Mononuclear cell (primary cell): ENCODE results near the gene PGK2. TPM values are rescaled to one million over a fixed set of nuclear protein-coding genes. Genes with fewer than 3 reads are reported as not detected.
"Not testable (repeated sequence)": the region's sequence is repeated elsewhere in the genome, so short reads cannot be mapped to it uniquely, and the experiment has no call there.

Source experiments
- H3K27me3 ChIP-seq: 2 replicates; pipeline ENCODE4 v1.6.0; 2011; ENCODE audit warnings: low read length, control low read depth; ENCODE audit not compliant: insufficient read depth
- H3K4me1 ChIP-seq: 2 replicates; pipeline ENCODE4 v1.5.1; 2011; ENCODE audit warnings: mild to moderate bottlenecking, low read length, control low read depth; ENCODE audit not compliant: insufficient read depth
- H3K4me3 ChIP-seq: 2 replicates; pipeline ENCODE4 v1.5.1; 2011; ENCODE audit warnings: mild to moderate bottlenecking, low read length, moderate library complexity
- H3K9me3 ChIP-seq: 2 replicates; pipeline ENCODE4 v1.5.1; 2011; ENCODE audit warnings: low read depth, mild to moderate bottlenecking, control low read depth, low read length
- total RNA-seq: library from RNA; depleted of rRNA; stranded (reverse); fragments of >200 nt; gene quantifications from one replicate; pipeline ENCODE4 v1.2.3, GENCODE V29; 2012

The PGK2 gene
- total RNA-seq, result not detected

DNA sequence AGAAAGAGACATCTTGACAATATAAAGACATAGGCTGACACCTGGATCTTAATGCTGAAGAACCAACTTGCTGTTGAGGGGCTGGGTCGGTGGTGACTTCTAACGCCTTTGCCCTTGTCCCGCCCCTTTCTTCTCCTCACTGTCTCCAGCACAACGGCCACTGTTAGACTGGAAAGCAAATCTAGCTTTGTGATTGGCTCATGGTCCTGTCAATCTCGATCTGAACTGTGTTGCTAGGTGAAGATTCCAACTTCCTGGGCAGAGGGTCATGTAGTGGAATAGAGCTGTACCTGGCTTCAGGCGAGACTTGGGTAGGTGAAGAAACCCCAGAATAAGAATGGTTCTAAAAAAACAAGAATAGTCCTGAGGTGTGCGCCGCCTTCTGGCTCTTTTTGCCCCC lies at the start of gene PGK2:
Gene PGK2 (minus strand): TSS at position 110 of the 400 bp plus-strand sequence. CDS start 98 bp downstream, at position 12.
- H3K9me3 ChIP-seq, result no peaks in the 10 kb centered on the region
- H3K4me3 ChIP-seq, result no peak within 1 kb of the TSS
- H3K27me3 ChIP-seq, result no peaks in the 10 kb centered on the region
- H3K4me1 ChIP-seq, result no peaks in the 10 kb centered on the region

GRCh38 chr6:49835140-49835539 lies 48.1 kb upstream of the PGK2 start:
- no peaks in the 10 kb centered on the region for H3K9me3 ChIP-seq
- no peaks in the 10 kb centered on the region for H3K4me1 ChIP-seq
- no peak overlapping the region for H3K4me3 ChIP-seq
- no peaks in the 10 kb centered on the region for H3K27me3 ChIP-seq

GRCh38 chr6:49833386-49833785 lies 46.3 kb upstream of the PGK2 start:
- no peaks in the 10 kb centered on the region for H3K9me3 ChIP-seq
- H3K4me3 ChIP-seq, result no peak overlapping the region
- no peaks in the 10 kb centered on the region for H3K27me3 ChIP-seq

DNA sequence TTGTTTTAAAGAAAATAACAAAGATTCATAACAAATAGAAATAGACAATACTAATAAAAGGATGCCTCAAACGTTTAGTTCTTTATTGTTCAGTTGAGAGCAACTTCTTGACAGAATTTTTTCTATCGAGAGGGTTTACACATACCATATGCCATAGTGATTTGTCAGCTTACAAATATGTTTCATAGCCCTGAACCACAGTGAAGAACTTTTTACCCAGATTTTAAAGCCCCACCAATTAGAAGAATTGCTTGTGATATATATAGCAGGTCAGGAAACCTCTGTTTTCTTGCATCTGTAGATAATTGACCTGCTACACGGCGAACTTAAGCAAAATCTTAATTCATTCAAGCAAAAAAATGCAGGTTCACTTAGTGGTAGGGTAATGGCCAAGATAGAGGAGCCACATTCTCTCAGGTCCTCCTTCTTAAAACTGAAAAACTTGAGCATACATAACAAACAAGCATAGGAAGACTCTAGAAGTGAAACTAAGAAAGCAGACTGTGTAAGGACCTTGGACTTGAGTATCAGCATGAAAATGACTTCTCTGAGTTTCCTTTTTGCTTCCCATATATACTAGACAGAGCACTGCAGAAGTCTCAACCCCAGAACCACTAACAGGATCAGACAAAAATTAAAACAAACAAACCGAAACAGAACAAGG lies 39.8 kb upstream of the PGK2 start:
- Histone ChIP-seq H3K4me1 (no peaks in the 10 kb centered on the region), H3K4me3 (no peak overlapping the region), H3K9me3 (no peaks in the 10 kb centered on the region), H3K27me3 (no peaks in the 10 kb centered on the region)

More at GRCh38 chr6:49833386-49833785, 46.3 kb upstream of the PGK2 start:
- H3K4me1 ChIP-seq, result no peaks in the 10 kb centered on the region

- Histone ChIP-seq H3K27me3 (no peaks in the 10 kb centered on the region), H3K4me1 (no peaks in the 10 kb centered on the region), H3K9me3 (no peaks in the 10 kb centered on the region), H3K4me3 (no peak overlapping the region)
These were observed 28.1 kb upstream of the PGK2 start for GRCh38 chr6:49815166-49815565.

DNA sequence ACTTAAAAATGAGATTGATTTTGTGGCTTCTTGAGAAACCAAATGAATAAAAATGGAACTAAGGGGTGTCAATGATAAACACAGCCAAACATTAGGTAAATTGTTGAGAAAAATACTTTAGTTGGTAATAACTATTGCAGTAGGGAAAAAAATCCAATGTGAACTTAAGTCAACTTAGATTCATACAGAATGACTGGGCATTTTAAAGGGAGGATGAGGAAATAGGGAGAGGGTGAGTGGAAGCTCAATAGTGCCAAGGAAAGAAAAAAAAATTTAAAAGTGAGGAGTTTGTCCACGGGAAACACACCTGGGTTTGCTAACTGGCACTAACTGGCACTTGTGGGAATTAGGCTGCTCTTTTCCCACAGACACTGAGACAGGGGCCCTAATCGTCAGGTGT lies 26.2 kb upstream of the PGK2 start:
- no peaks in the 10 kb centered on the region for H3K4me1 ChIP-seq
- H3K27me3 ChIP-seq, result no peaks in the 10 kb centered on the region
- no peaks in the 10 kb centered on the region for H3K9me3 ChIP-seq
- no peak overlapping the region for H3K4me3 ChIP-seq

- H3K9me3 ChIP-seq, result no peaks in the 10 kb centered on the region
- H3K27me3 ChIP-seq, result no peaks in the 10 kb centered on the region
- no peak overlapping the region for H3K4me3 ChIP-seq
- H3K4me1 ChIP-seq, result no peaks in the 10 kb centered on the region
These were observed 19.1 kb upstream of the PGK2 start for GRCh38 chr6:49806145-49806544.

GRCh38 chr6:49805246-49805645 lies 18.2 kb upstream of the PGK2 start:
- Histone ChIP-seq H3K27me3 (no peaks in the 10 kb centered on the region), H3K4me1 (no peaks in the 10 kb centered on the region), H3K4me3 (no peak overlapping the region), H3K9me3 (no peaks in the 10 kb centered on the region)

GRCh38 chr6:49801525-49801924 lies 14.4 kb upstream of the PGK2 start:
- H3K4me3 ChIP-seq, result no peak overlapping the region
- H3K27me3 ChIP-seq, result no peaks in the 10 kb centered on the region
- no peaks in the 10 kb centered on the region for H3K9me3 ChIP-seq
- H3K4me1 ChIP-seq, result no peaks in the 10 kb centered on the region

DNA sequence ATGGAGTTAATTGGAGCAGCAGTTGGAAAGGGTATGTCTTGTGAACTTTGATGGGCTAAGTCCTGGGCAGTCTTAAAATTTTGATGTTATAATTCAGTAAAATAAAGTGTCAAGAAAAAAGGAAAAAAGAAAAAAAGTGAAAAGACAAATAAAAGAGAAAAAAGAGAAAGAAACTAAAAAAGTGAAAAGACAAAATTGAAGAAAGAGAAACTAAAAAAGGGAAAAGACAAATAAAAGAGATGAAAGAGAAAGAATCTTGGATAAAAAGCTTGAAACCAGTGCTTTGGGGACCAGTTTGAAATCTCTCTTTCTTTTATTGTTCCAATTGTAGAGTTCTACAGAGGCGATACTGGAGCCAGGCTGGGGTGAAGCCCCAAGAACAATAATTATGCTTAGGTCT lies 12.0 kb upstream of the PGK2 start:
- Histone ChIP-seq H3K27me3 (no peaks in the 10 kb centered on the region), H3K9me3 (no peaks in the 10 kb centered on the region), H3K4me3 (no peak overlapping the region), H3K4me1 (no peaks in the 10 kb centered on the region)

DNA sequence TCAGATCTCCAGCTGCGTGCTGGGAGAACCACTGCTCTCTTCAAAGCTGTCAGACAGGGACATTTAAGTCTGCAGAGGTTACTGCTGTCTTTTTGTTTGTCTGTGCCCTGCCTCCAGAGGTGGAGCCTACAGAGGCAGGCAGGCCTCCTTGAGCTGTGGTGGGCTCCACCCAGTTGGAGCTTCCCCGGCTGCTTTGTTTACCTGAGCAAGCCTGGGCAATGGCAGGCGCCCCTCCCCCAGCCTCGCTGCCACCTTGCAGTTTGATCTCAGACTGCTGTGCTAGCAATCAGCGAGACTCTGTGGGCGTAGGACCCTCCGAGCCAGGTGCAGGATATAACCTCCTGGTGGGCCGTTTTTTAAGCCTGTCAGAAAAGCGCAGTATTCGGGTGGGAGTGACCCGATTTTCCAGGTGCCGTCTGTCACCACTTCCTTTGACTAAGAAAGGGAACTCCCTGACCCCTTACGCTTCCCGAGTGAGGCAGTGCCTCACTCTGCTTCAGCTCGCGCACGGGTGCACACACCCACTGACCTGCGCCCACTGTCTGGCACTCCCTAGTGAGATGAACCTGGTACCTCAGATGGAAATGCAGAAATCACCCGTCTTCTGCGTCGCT lies 9.9 kb upstream of the PGK2 start:
- not testable (repeated sequence) for H3K9me3 ChIP-seq, H3K4me3 ChIP-seq, H3K27me3 ChIP-seq, H3K4me1 ChIP-seq

DNA sequence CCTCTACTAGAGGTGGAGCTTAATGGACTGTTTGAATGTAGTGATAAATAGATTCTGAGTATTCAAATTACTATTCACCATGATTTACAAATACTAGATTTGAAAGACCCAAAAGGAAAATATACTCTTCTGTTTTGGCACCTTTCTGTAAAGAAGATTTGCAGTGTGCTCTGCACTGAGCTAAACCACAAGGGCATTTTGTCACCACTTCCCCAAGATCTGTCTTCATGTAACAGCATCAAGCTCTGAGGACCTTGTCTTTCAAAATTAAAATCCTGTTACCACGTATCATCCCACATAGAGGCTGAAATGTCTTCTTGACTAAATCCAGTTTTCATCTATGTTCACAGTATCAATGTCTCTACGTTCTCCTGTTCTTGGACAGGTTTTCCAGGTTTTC lies 3.3 kb upstream of the PGK2 start:
- Histone ChIP-seq H3K9me3 (no peaks in the 10 kb centered on the region), H3K27me3 (no peaks in the 10 kb centered on the region), H3K4me1 (no peaks in the 10 kb centered on the region), H3K4me3 (no peak overlapping the region)

- H3K9me3 ChIP-seq, result no peaks in the 10 kb centered on the region
- no peaks in the 10 kb centered on the region for H3K4me1 ChIP-seq
- no peaks in the 10 kb centered on the region for H3K27me3 ChIP-seq
These were observed 2.8 kb downstream of the PGK2 start for GRCh38 chr6:49784272-49784671.

DNA sequence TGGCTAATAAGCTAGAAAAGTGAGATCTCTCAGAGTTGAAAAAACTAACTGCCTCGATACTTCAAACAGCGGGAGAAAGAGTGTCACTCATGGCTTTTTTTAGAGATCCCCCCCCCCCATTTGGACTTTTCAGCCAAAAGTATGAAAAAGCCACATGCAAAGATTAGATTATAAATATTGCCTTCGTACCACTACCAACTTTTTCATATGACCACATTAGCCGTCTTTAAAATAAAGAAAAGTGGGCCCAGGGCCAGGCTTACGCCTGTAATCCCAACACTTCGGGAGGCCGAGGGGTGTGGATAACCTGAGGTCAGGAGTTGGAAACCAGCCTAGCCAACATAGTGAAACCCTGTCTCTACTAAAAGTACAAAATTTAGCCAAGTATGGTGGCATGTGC lies 4.4 kb downstream of the PGK2 start:
- no peaks in the 10 kb centered on the region for H3K9me3 ChIP-seq
- no peaks in the 10 kb centered on the region for H3K4me1 ChIP-seq
- no peak overlapping the region for H3K4me3 ChIP-seq
- H3K27me3 ChIP-seq, result no peaks in the 10 kb centered on the region

More at GRCh38 chr6:49784272-49784671, 2.8 kb downstream of the PGK2 start:
- no peak overlapping the region for H3K4me3 ChIP-seq

DNA sequence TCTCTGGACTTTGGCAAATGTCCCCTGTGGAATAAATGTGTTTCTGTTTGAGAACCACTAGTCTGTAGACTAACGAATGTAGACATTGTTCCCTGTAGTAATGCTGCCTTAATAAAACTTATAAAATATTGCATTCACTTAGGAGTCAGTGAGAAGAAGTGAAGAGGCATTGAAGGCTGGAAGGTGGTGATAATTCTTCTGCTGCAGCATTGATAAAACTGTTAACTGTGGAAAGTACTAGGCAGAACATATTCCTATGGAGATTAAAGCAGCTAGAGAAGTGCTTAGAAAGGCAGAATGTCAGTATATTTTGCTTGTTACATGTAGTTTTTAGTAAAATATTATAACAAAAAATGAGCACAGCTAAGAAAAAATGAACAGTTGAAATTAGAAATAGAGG lies 4.8 kb downstream of the PGK2 start:
- Histone ChIP-seq H3K4me3 (no peak overlapping the region), H3K9me3 (no peaks in the 10 kb centered on the region), H3K4me1 (no peaks in the 10 kb centered on the region), H3K27me3 (no peaks in the 10 kb centered on the region)

DNA sequence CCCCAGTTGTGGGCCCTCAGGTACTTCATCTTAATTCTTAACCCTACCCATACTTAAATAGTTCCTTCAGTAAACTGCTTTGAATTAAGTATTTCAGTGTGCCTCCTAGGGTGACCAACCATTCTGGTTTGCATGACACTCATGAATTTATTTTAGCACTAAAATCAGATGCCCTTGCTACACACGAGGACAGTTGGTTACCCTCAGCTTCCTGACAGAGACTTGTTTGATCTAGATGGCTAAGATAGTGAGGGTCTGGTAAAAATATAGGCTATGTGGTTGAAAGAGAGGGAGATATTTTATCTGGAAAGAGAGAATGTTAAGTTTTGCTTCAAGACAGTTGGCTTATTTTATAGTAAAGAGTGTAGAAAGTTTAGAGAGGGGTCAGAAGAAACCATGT lies 10.6 kb downstream of the PGK2 start:
- no peaks in the 10 kb centered on the region for H3K27me3 ChIP-seq
- H3K9me3 ChIP-seq, result no peaks in the 10 kb centered on the region
- H3K4me1 ChIP-seq, result no peaks in the 10 kb centered on the region
- H3K4me3 ChIP-seq, result no peak overlapping the region
